HepG2 (cell line): ENCODE measurements around the gene CASTOR1. TPM values are rescaled to one million over a fixed set of nuclear protein-coding genes. Genes with fewer than 3 reads are reported as not detected.

Experiments used
- ATAC-seq: fragments of 200-7000 bp; cut with Tn5 transposase; 3 replicates; pipeline ENCODE4 v1.9.1; 2020; ENCODE audit warnings: mild to moderate bottlenecking, moderate library complexity
- BruUV-seq: library from RNA; stranded (reverse); fragments of 400-500 nt; replicated peaks from 2 replicates; lab custom pipeline; 2021; lab: Mats Ljungman, UMichigan
- CTCF ChIA-PET: fragments of 300-600 bp; formaldehyde crosslinking; extraction: SDS; loops from one replicate; lab custom pipeline; 2021; ENCODE audit warnings: low total read pairs, inconsistent platforms, low intra/inter-chr PET ratio; lab: Yijun Ruan, JAX
- POLR2A ChIA-PET: fragments of 350-600 bp; sonication (Branson Sonifier 250); formaldehyde crosslinking; loops from one replicate; lab custom pipeline; 2020; ENCODE audit warnings: antibody characterized with exemption, inconsistent platforms; lab: Yijun Ruan, JAX
- DNase-seq: peaks from one replicate; pipeline ENCODE4 v3.0.0-alpha.2; 2015; ENCODE audit warnings: low spot score
- FAIRE-seq: peaks from 3 replicates; lab custom pipeline; 2011; peaks lifted over from hg19 to GRCh38; lab: Jason Lieb, UNC
- H2AFZ ChIP-seq: one replicate; pipeline ENCODE4 v1.6.1; 2011; ENCODE audit warnings: low read length, inconsistent platforms
- H3K27ac ChIP-seq: fragments of 300-600 bp; 3 replicates; pipeline ENCODE4 v1.8.0; 2011; ENCODE audit warnings: mixed run types, mild to moderate bottlenecking, mixed read lengths, low read length, inconsistent platforms; ENCODE audit not compliant: insufficient read depth; ENCODE audit errors: extremely low read length
- H3K27me3 ChIP-seq, 2 experiments: fragments of 200-600 bp in 1 of 2; 2 replicates in 1 of 2; 3 replicates in 1 of 2; pipeline versions ENCODE4 v1.6.0 to v1.8.0; 2011; ENCODE audit warnings: low read length in 2 of 2, mild to moderate bottlenecking in 2 of 2, moderate library complexity in 2 of 2, inconsistent platforms in 1 of 2; ENCODE audit not compliant: insufficient read depth in 2 of 2, control insufficient read depth in 1 of 2
- H3K36me3 ChIP-seq, 2 experiments: fragments of 200-600 bp in 1 of 2; replicated peaks in 1 of 2; 2 replicates in 1 of 2; 3 replicates in 1 of 2; pipeline versions ENCODE4 v1.5.1 to v1.8.0; 2011; ENCODE audit warnings: low read length in 2 of 2, inconsistent platforms in 1 of 2; ENCODE audit not compliant: insufficient read depth in 2 of 2, control insufficient read depth in 1 of 2
- H3K4me1 ChIP-seq: 2 replicates; pipeline ENCODE4 v1.5.1; 2012; ENCODE audit warnings: low read length, inconsistent platforms; ENCODE audit not compliant: insufficient read depth
- H3K4me2 ChIP-seq: 2 replicates; pipeline ENCODE4 v1.6.0; 2011; ENCODE audit warnings: low read depth, low read length, inconsistent platforms
- H3K4me3 ChIP-seq, 3 experiments: fragments of 200-600 bp in 1 of 3; sonication (generic), shearing (Covaris generic) in 1 of 3; replicated peaks in 1 of 3; 2 replicates each; pipeline ENCODE4 v1.5.1; 2011 to 2016; ENCODE audit warnings: low read length in 3 of 3, inconsistent platforms in 2 of 3, low read depth in 2 of 3, mild to moderate bottlenecking in 2 of 3, control low read depth in 1 of 3, mixed read lengths in 1 of 3; ENCODE audit not compliant: insufficient read depth in 1 of 3
- H3K79me2 ChIP-seq: one replicate; pipeline ENCODE4 v1.6.1; 2011; ENCODE audit warnings: low read length, inconsistent platforms; ENCODE audit not compliant: insufficient read depth
- H3K9ac ChIP-seq: 2 replicates; pipeline ENCODE4 v1.6.0; 2011; ENCODE audit warnings: mild to moderate bottlenecking, low read depth, low read length, inconsistent platforms; ENCODE audit not compliant: insufficient read depth
- H3K9me3 ChIP-seq: 2 replicates; pipeline ENCODE4 v1.5.1; 2012; ENCODE audit warnings: mild to moderate bottlenecking, low read length
- H4K20me1 ChIP-seq: 2 replicates; pipeline ENCODE4 v1.6.0; 2011; ENCODE audit warnings: inconsistent platforms, mild to moderate bottlenecking, low read length, moderate library complexity; ENCODE audit not compliant: insufficient read depth
- ATF2 ChIP-seq: sonication (generic); formaldehyde crosslinking; IDR thresholded peaks from 2 replicates; pipeline ENCODE4 v1.4.0; 2020; ENCODE audit warnings: missing genetic modification reagents
- CREB1 ChIP-seq, 2 experiments: fragments of 450-650 bp in 1 of 2; IDR thresholded peaks; 2 replicates each; pipeline ENCODE4 v1.6.1; 2016 to 2017; ENCODE audit warnings: control low read depth in 1 of 2, mild to moderate bottlenecking in 1 of 2, missing compliant biosample characterization in 1 of 2, missing genetic modification characterization in 1 of 2
- DDIT3 ChIP-seq: sonication (generic); formaldehyde crosslinking; IDR thresholded peaks from 2 replicates; pipeline ENCODE4 v1.4.0; 2020; ENCODE audit warnings: mild to moderate bottlenecking, missing genetic modification reagents
- DPF2 ChIP-seq: sonication (generic); formaldehyde crosslinking; IDR thresholded peaks from 2 replicates; pipeline ENCODE4 v1.4.0; 2020; ENCODE audit warnings: mild to moderate bottlenecking, low read depth, missing genetic modification reagents, borderline replicate concordance
- EZH2 ChIP-seq: conservative IDR thresholded peaks from 2 replicates; pipeline ENCODE4 v1.6.1; 2012; ENCODE audit warnings: mild to moderate bottlenecking, low read depth, low read length, moderate library complexity
- KDM2A ChIP-seq: sonication (generic); formaldehyde crosslinking; IDR thresholded peaks from 2 replicates; pipeline ENCODE4 v1.4.0; 2020; ENCODE audit warnings: low read depth, missing genetic modification reagents, borderline replicate concordance
- MAFF ChIP-seq: IDR thresholded peaks from 2 replicates; pipeline ENCODE4 v1.6.1; 2011; ENCODE audit warnings: low read depth, low read length, improper control_type of control experiment
- MAFG ChIP-seq: sonication (generic); formaldehyde crosslinking; IDR thresholded peaks from 2 replicates; pipeline ENCODE4 v1.5.1; 2020; ENCODE audit warnings: mild to moderate bottlenecking, missing genetic modification reagents
- MEIS1 ChIP-seq: sonication (generic); formaldehyde crosslinking; IDR thresholded peaks from 2 replicates; pipeline ENCODE4 v1.9.0; 2021; ENCODE audit warnings: mild to moderate bottlenecking, missing genetic modification reagents, moderate library complexity, borderline replicate concordance
- NFE2 ChIP-seq: sonication (generic); formaldehyde crosslinking; IDR thresholded peaks from 2 replicates; pipeline ENCODE4 v1.4.0; 2020; ENCODE audit warnings: missing genetic modification reagents
- NPAS2 ChIP-seq: sonication (generic); formaldehyde crosslinking; IDR thresholded peaks from 2 replicates; pipeline ENCODE4 v1.8.0; 2022; ENCODE audit warnings: mild to moderate bottlenecking, missing genetic modification reagents, borderline replicate concordance
- NR2F6 ChIP-seq, 2 experiments: IDR thresholded peaks; 2 replicates each; pipeline ENCODE4 v1.6.1; 2016; ENCODE audit warnings: antibody characterized with exemption in 1 of 2, mild to moderate bottlenecking in 1 of 2
- PLRG1 ChIP-seq: fragments of 450-650 bp; conservative IDR thresholded peaks from 2 replicates; pipeline ENCODE4 v1.6.1; 2016
- SP2 ChIP-seq: sonication (generic); formaldehyde crosslinking; IDR thresholded peaks from 2 replicates; pipeline ENCODE4 v1.5.1; 2020; ENCODE audit warnings: mild to moderate bottlenecking, missing genetic modification reagents
- TCF12 ChIP-seq, 2 experiments: fragments of 450-650 bp in 1 of 2; sonication (generic) in 1 of 2; formaldehyde crosslinking in 1 of 2; IDR thresholded peaks; 2 replicates each; pipeline versions ENCODE4 v1.6.1 to v1.8.0; 2017 to 2022; ENCODE audit warnings: antibody characterized with exemption in 1 of 2, mild to moderate bottlenecking in 1 of 2, missing genetic modification reagents in 1 of 2, moderate library complexity in 1 of 2
- ZKSCAN5 ChIP-seq: sonication (generic); formaldehyde crosslinking; IDR thresholded peaks from 2 replicates; pipeline ENCODE4 v1.5.1; 2020; ENCODE audit warnings: mild to moderate bottlenecking, missing genetic modification reagents
- ZNF605 ChIP-seq: sonication (generic); formaldehyde crosslinking; IDR thresholded peaks from 2 replicates; pipeline ENCODE4 v1.8.0; 2022; ENCODE audit warnings: mild to moderate bottlenecking, missing genetic modification reagents
- WGBS: methylation state at CpG from one replicate; pipeline ENCODE4 v1.1.6; 2017; ENCODE audit warnings: low lambda C conversion rate; 5-methylcytosine and 5-hydroxymethylcytosine counted together
- in situ Hi-C: cut with HindIII; loops from 2 replicates; pipeline ENCODE4 v1.10.0; 2017; ENCODE audit warnings: low pct_unique_long_range_greater_than_20kb; ENCODE audit not compliant: extremely low pct_ligation_motif_present
- intact Hi-C: fragments of 100-400 bp; cut with micrococcal nuclease; formaldehyde crosslinking; loops from one replicate; pipeline ENCODE4 v1.10.0; 2022; ENCODE audit not compliant: unreplicated experiment
- polyA plus RNA-seq, 8 experiments: library from polyadenylated mRNA; depleted of rRNA in 3 of 8; stranded (reverse) in 7 of 8; unstranded in 1 of 8; fragments of >200 nt; fragmentation: Illumina TruSeq in 4 of 8; extraction: Trizol in 4 of 8; gene quantifications; 2 replicates each; pipeline versions ENCODE4 v1.2.1 to v1.2.3, GENCODE V29; 2011 to 2016; ENCODE audit warnings: low read depth in 4 of 8, missing spikeins in 1 of 8, mixed read lengths in 1 of 8; ENCODE audit not compliant: insufficient read depth in 1 of 8
- total RNA-seq, 5 experiments: library from RNA; depleted of rRNA; stranded (reverse); fragments of >200 nt; fragmentation: Illumina TruSeq; extraction: Trizol; gene quantifications; 2 replicates each; pipeline ENCODE4 v1.2.3, GENCODE V29; 2016; ENCODE audit warnings: low read depth in 1 of 5

Gene CASTOR1
- total and polyA plus RNA-seq, 2 of the 13 experiments (the other 11 are each of a cell fraction or from before 2014, with no cell fraction given), result 2.6 to 4.4 TPM

- Histone ChIP-seq H3K79me2 (no peaks in the 10 kb centered on the region), H2AFZ (no peak overlapping the region), H3K4me2 (no peak overlapping the region), H3K27ac (no peak overlapping the region), H3K9me3 (no peaks in the 10 kb centered on the region), H4K20me1 (no peaks in the 10 kb centered on the region), H3K27me3 (peaks cover 12 to 46% of the 10 kb centered on the region in 2 experiments), H3K9ac (no peak overlapping the region), H3K4me3 (no peak overlapping the region), H3K4me1 (peaks cover 43% of the 10 kb centered on the region), H3K36me3 (no peaks in the 10 kb centered on the region)
- no peak for ATAC-seq
- no peak for FAIRE-seq
- BruUV-seq, result no TSS peak
- ChIA-PET POLR2A (no interaction called here), CTCF (interaction anchor here (1.1 to 2.1 kb wide), 3 partner anchors 25 to 125 kb away, joined by 4 to 20 read pairs (median 8); partner anchors contain the start of gene RNF215)
- intact Hi-C loops, result no loop called here
- DNase-seq, result no peak
- TF ChIP-seq DPF2 (no peak), TCF12 (IDR thresholded peaks at IDR 0.05) (no peak), TCF12 (CRISPR knock-in tag; IDR thresholded peaks at IDR 0.05) (no peak)
- in situ Hi-C loops, result loop anchor here (5.0 to 10.0 kb wide), 2 partner anchors 125 to 223 kb away; partner anchors contain the start of gene RNF215
- WGBS, result 62% methylated on average over 4 of the region's 4 CpGs
Measured at GRCh38 chr22:30262112-30262511, 27.2 kb downstream of the CASTOR1 start.

- Histone ChIP-seq H3K79me2 (no peaks in the 10 kb centered on the region), H3K4me3 (no peak overlapping the region; a peak in 1 of 6 replicates), H3K27ac (no peak overlapping the region), H3K4me1 (peaks cover 52% of the 10 kb centered on the region), H3K9ac (no peak overlapping the region), H2AFZ (no peak overlapping the region), H3K9me3 (no peaks in the 10 kb centered on the region), H3K27me3 (peaks cover 12 to 49% of the 10 kb centered on the region in 2 experiments), H3K36me3 (no peaks in the 10 kb centered on the region), H3K4me2 (no peak overlapping the region), H4K20me1 (no peaks in the 10 kb centered on the region)
- no TSS peak for BruUV-seq
- ChIA-PET CTCF (no interaction called here), POLR2A (interaction anchor here (0.8 kb wide), 1 partner anchor 51 kb away, joined by 3 read pairs; no protein-coding TSS in a partner anchor)
- intact Hi-C loops, result no loop called here
- in situ Hi-C loops, result loop anchor here (5.0 to 10.0 kb wide), 2 partner anchors 126 to 224 kb away; partner anchors contain the start of gene RNF215
- FAIRE-seq (no peak), ATAC-seq (no peak), DNase-seq (peak; percentile 41)
- 4% methylated on average over 8 of the region's 8 CpGs for WGBS
- TF ChIP-seq DDIT3, result no peak
- TF ChIP-seq NPAS2 (CRISPR knock-in tag), result no peak
- TF ChIP-seq ATF2 (CRISPR knock-in tag), result no peak
- no peak for TF ChIP-seq NR2F6 (IDR thresholded peaks at IDR 0.05)
- TF ChIP-seq NR2F6 (CRISPR knock-in tag; IDR thresholded peaks at IDR 0.05), result no peak
- no peak for TF ChIP-seq SP2 (CRISPR knock-in tag)
- no peak for TF ChIP-seq MAFG
- TF ChIP-seq EZH2, result no peak
- peak; percentile 35; the same call in 1 of the 2 replicates for TF ChIP-seq CREB1 (IDR thresholded peaks at IDR 0.05)
- no peak for TF ChIP-seq CREB1 (CRISPR knock-in tag; IDR thresholded peaks at IDR 0.05)
- TF ChIP-seq ZNF605 (CRISPR knock-in tag), result no peak
- TF ChIP-seq NFE2 (CRISPR knock-in tag), result peak; percentile 65; the same call in 1 of the 2 replicates
- 0 out of 2 replicates have a peak, but pooled peaks have one; percentile 12 for TF ChIP-seq KDM2A (CRISPR knock-in tag)
- TF ChIP-seq ZKSCAN5 (CRISPR knock-in tag), result no peak
- no peak for TF ChIP-seq MEIS1 (CRISPR knock-in tag)
- TF ChIP-seq MAFF, result peak; percentile 46; the same call in 1 of the 2 replicates
- TF ChIP-seq PLRG1, result no peak
Measured at GRCh38 chr22:30261134-30261533, 28.2 kb downstream of the CASTOR1 start.
